ENCODE results near the gene CLIP3. TPM values are rescaled to one million over a fixed set of nuclear protein-coding genes. Genes with fewer than 3 reads are reported as not detected.

Gene CLIP3
- total RNA-seq, 2 experiments from 2014 or later, result 0.98 to 1.1 TPM

DNA sequence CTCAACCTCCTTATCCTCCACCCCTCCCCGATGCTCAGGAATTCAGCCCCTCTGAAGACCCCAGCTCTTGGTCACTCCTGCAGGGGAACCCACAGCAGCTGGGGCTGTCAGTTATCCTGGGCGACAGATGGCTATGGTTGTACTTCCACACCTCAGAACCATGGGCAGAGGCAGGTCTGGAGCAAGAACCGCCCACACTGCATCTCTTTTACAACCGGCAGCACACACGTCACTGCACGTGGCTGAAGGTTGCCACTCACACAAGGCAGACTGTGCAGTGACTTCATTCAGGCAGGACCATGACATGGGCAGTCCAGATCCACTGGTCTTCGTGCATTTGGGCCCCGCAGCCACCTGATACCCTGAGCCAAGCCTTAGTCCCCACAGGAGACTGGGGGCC, 59.2 kb downstream of the CLIP3 start:
- ATAC-seq, result no peak
- Mint-ChIP-seq H3K36me3 (no peaks in the 10 kb centered on the region), H3K4me1 (peaks cover 5% of the 10 kb centered on the region), H3K4me3 (no peak overlapping the region), H3K9me3 (ENCODE audit: low read depth) (no peaks in the 10 kb centered on the region), H3K27ac (no peak overlapping the region), H3K27me3 (peaks cover 3% of the 10 kb centered on the region)
- no peak for DNase-seq
- CTCF ChIA-PET, result no interaction called here

- H3K4me3 Mint-ChIP-seq, result no peak overlapping the region
These were observed 65.9 kb downstream of the CLIP3 start for GRCh38 chr19:35966771-35967170.

More at GRCh38 chr19:35966771-35967170, 65.9 kb downstream of the CLIP3 start:
- H3K4me1 Mint-ChIP-seq, result peaks cover 13% of the 10 kb centered on the region
- H3K9me3 Mint-ChIP-seq (ENCODE audit: low read depth), result no peaks in the 10 kb centered on the region
- ATAC-seq (peak; percentile 33), DNase-seq (peak; percentile 56)
- CTCF ChIA-PET, result interaction anchor here (1.3 kb wide), 1 partner anchor 13 kb away, joined by 6 read pairs; no protein-coding TSS in a partner anchor
- peaks cover 8% of the 10 kb centered on the region for H3K27me3 Mint-ChIP-seq
- H3K36me3 Mint-ChIP-seq, result no peaks in the 10 kb centered on the region
- H3K27ac Mint-ChIP-seq, result no peak overlapping the region

Other genes starting within 250 kb of the CLIP3 start
- not detected for gene PRODH2, start 220.0 kb downstream of the CLIP3 start, total RNA-seq
- gene NPHS1, start 180.4 kb downstream of the CLIP3 start, total RNA-seq, result not detected
- gene KIRREL2, start 176.0 kb downstream of the CLIP3 start, total RNA-seq, result 1 to 10 TPM; 1.1 to 1.4 TPM
- 1 to 10 TPM; 1.5 to 2.0 TPM for gene APLP1, start 164.3 kb downstream of the CLIP3 start, total RNA-seq
- gene NFKBID, start 132.3 kb downstream of the CLIP3 start, total RNA-seq, result 10 to 100 TPM; 52.7 to 52.9 TPM
- 100 to 1,000 TPM; 184 to 195 TPM for gene HCST, start 130.3 kb downstream of the CLIP3 start, total RNA-seq
- under 1 TPM in 1 of 2 experiments, not detected in 1; 0.96 TPM for gene TYROBP, start 124.6 kb downstream of the CLIP3 start, total RNA-seq
- 10 to 100 TPM; 11.9 TPM for gene LRFN3, start 96.5 kb downstream of the CLIP3 start, total RNA-seq
- gene SDHAF1, start 37.7 kb downstream of the CLIP3 start, total RNA-seq, result 10 to 100 TPM; 19.8 to 20.2 TPM
- gene SYNE4, start 24.1 kb downstream of the CLIP3 start, total RNA-seq, result 1 to 10 TPM; 1.4 to 3.2 TPM
- 10 to 100 TPM; 41.0 to 44.7 TPM for gene ALKBH6, start 18.7 kb downstream of the CLIP3 start, total RNA-seq
- gene THAP8, start 21.4 kb upstream of the CLIP3 start, total RNA-seq, result 1 to 10 TPM; 2.4 to 4.2 TPM
- gene WDR62, start 22.0 kb upstream of the CLIP3 start, total RNA-seq, result 10 to 100 TPM; 34.5 to 46.0 TPM
- gene OVOL3, start 78.3 kb upstream of the CLIP3 start, total RNA-seq, result not detected
- 10 to 100 TPM; 63.2 to 65.3 TPM for gene POLR2I, start 82.0 kb upstream of the CLIP3 start, total RNA-seq
- 100 to 1,000 TPM; 141 to 166 TPM for gene TBCB, start 82.6 kb upstream of the CLIP3 start, total RNA-seq
- 100 to 1,000 TPM; 411 to 479 TPM for gene CAPNS1, start 107.2 kb upstream of the CLIP3 start, total RNA-seq
- not detected for gene COX7A1, start 119.6 kb upstream of the CLIP3 start, total RNA-seq
- gene ZNF565, start 181.8 kb upstream of the CLIP3 start, total RNA-seq, result 1 to 10 TPM; 1.6 to 2.3 TPM
- gene ZNF146, start 182.2 kb upstream of the CLIP3 start, total RNA-seq, result 10 to 100 TPM; 55.1 to 75.6 TPM